SK-N-SH (cell line): ENCODE measurements around the gene BMPR1A. TPM values are rescaled to one million over a fixed set of nuclear protein-coding genes. Genes with fewer than 3 reads are reported as not detected.

Experiments
- CTCF ChIA-PET: fragments of 300-600, 350-600 bp; formaldehyde crosslinking; extraction: SDS; loops from one replicate; lab custom pipeline; 2021; lab: Yijun Ruan, JAX
- POLR2A ChIA-PET: fragments of 350-600 bp; sonication (Branson Sonifier 250); formaldehyde crosslinking; extraction: SDS; loops from one replicate; lab custom pipeline; 2020; ENCODE audit warnings: antibody characterized with exemption, inconsistent platforms; lab: Yijun Ruan, JAX
- DNase-seq: peaks from one replicate; pipeline ENCODE4 v3.0.0; 2012
- H2AFZ ChIP-seq: fragments of 200-600 bp; sonication (generic); 2 replicates; pipeline ENCODE4 v1.8.1; 2016; ENCODE audit warnings: antibody characterized with exemption, mild to moderate bottlenecking, low read depth
- H3F3A ChIP-seq: fragments of 200-600 bp; sonication (generic); replicated peaks from 2 replicates; pipeline ENCODE3; 2016; ENCODE audit warnings: antibody characterized with exemption, mild to moderate bottlenecking; ENCODE audit not compliant: insufficient read depth
- H3K27ac ChIP-seq, 2 experiments: fragments of 200-500 bp in 1 of 2; fragments of 200-600 bp in 1 of 2; sonication (Bioruptor generic) in 1 of 2; sonication (generic), shearing (Covaris generic) in 1 of 2; 2 replicates each; pipeline versions ENCODE4 v1.5.1 to v1.6.1; 2014 to 2016; ENCODE audit warnings: low read depth in 2 of 2, inconsistent platforms in 1 of 2, low read length in 1 of 2, mild to moderate bottlenecking in 1 of 2, mixed read lengths in 1 of 2
- H3K27me3 ChIP-seq: fragments of 200-600 bp; sonication (generic), shearing (Covaris generic); 2 replicates; pipeline ENCODE4 v1.6.1; 2016; ENCODE audit warnings: mixed run types; ENCODE audit not compliant: insufficient read depth
- H3K36me3 ChIP-seq, 2 experiments: fragments of 200-500 bp in 1 of 2; fragments of 200-600 bp in 1 of 2; sonication (Bioruptor generic) in 1 of 2; sonication (generic) in 1 of 2; replicated peaks in 1 of 2; 2 replicates each; pipeline versions ENCODE3 to v1.5.1; 2014 to 2016; ENCODE audit warnings: low read length in 1 of 2, mild to moderate bottlenecking in 1 of 2; ENCODE audit not compliant: insufficient read depth in 2 of 2, control insufficient read depth in 1 of 2
- H3K4me1 ChIP-seq, 2 experiments: fragments of 200-500 bp in 1 of 2; fragments of 200-600 bp in 1 of 2; sonication (Bioruptor generic) in 1 of 2; sonication (generic), shearing (Covaris generic) in 1 of 2; 2 replicates each; pipeline versions ENCODE4 v1.5.1 to v1.6.1; 2014 to 2016; ENCODE audit warnings: low read depth in 1 of 2, low read length in 1 of 2, mixed run types in 1 of 2; ENCODE audit not compliant: insufficient read depth in 2 of 2, control insufficient read depth in 1 of 2
- H3K4me2 ChIP-seq: fragments of 200-600 bp; sonication (generic), shearing (Covaris generic); 2 replicates; pipeline ENCODE4 v1.6.1; 2017; ENCODE audit warnings: mixed run types
- H3K4me3 ChIP-seq, 2 experiments: fragments of 200-500 bp in 1 of 2; fragments of 200-600 bp in 1 of 2; sonication (Bioruptor generic) in 1 of 2; sonication (generic), shearing (Covaris generic) in 1 of 2; 2 replicates each; pipeline versions ENCODE4 v1.5.1 to v1.8.1; 2014 to 2016; ENCODE audit warnings: low read depth in 2 of 2, inconsistent platforms in 1 of 2, low read length in 1 of 2, mild to moderate bottlenecking in 1 of 2, mixed read lengths in 1 of 2, moderate library complexity in 1 of 2
- H3K79me2 ChIP-seq: fragments of 200-600 bp; sonication (generic); 2 replicates; pipeline ENCODE4 v1.8.1; 2017; ENCODE audit warnings: mild to moderate bottlenecking; ENCODE audit not compliant: insufficient read depth
- H3K9ac ChIP-seq: fragments of 200-600 bp; sonication (generic); 2 replicates; pipeline ENCODE4 v1.6.1; 2017; ENCODE audit warnings: mixed run types
- H3K9me2 ChIP-seq: fragments of 200-600 bp; sonication (generic); 2 replicates; pipeline ENCODE4 v1.6.1; 2017; ENCODE audit warnings: mixed run types
- H3K9me3 ChIP-seq: fragments of 200-600 bp; sonication (generic); 2 replicates; pipeline ENCODE4 v1.6.1; 2017; ENCODE audit warnings: mixed run types, mild to moderate bottlenecking, moderate library complexity
- H4K20me1 ChIP-seq: fragments of 200-600 bp; sonication (generic); 2 replicates; pipeline ENCODE4 v1.6.1; 2017; ENCODE audit warnings: mild to moderate bottlenecking, mixed run types; ENCODE audit not compliant: insufficient read depth
- CHD2 ChIP-seq: fragments of 150-350 bp; IDR thresholded peaks from 2 replicates; pipeline ENCODE4 v1.6.1; 2018; ENCODE audit warnings: low read length; ENCODE audit not compliant: partially characterized antibody
- ELF1 ChIP-seq: IDR thresholded peaks from 2 replicates; pipeline ENCODE4 v1.4.0; 2012
- EP300 ChIP-seq, 2 experiments: IDR thresholded peaks; 2 replicates each; pipeline versions ENCODE4 v1.4.0 to v1.6.1; 2012; ENCODE audit warnings: borderline replicate concordance in 1 of 2, low read depth in 1 of 2, low read length in 1 of 2
- FOSL2 ChIP-seq: IDR thresholded peaks from 2 replicates; pipeline ENCODE4 v1.4.0; 2012; ENCODE audit warnings: low read depth, mild to moderate bottlenecking, moderate library complexity, borderline replicate concordance
- FOXJ3 ChIP-seq: sonication (generic); formaldehyde crosslinking; IDR thresholded peaks from 2 replicates; pipeline ENCODE4 v1.5.1; 2020; ENCODE audit warnings: mild to moderate bottlenecking, missing genetic modification reagents
- FOXM1 ChIP-seq: IDR thresholded peaks from 2 replicates; pipeline ENCODE4 v1.4.0; 2012; ENCODE audit warnings: low read depth, mild to moderate bottlenecking
- GABPA ChIP-seq: IDR thresholded peaks from 2 replicates; pipeline ENCODE4 v1.4.0; 2012; ENCODE audit warnings: low read depth, mild to moderate bottlenecking
- IRF3 ChIP-seq: fragments of 150-350 bp; IDR thresholded peaks from 2 replicates; pipeline ENCODE4 v1.6.1; 2016; ENCODE audit warnings: mild to moderate bottlenecking, low read depth, low read length
- MEF2A ChIP-seq: IDR thresholded peaks from 2 replicates; pipeline ENCODE4 v1.4.0; 2012; ENCODE audit warnings: low read depth, borderline replicate concordance
- NFIC ChIP-seq: IDR thresholded peaks from 2 replicates; pipeline ENCODE4 v1.4.0; 2012; ENCODE audit warnings: borderline replicate concordance
- RAD21 ChIP-seq: IDR thresholded peaks from 2 replicates; pipeline ENCODE4 v1.6.1; 2012; ENCODE audit warnings: mild to moderate bottlenecking, low read length
- RXRA ChIP-seq: IDR thresholded peaks from 2 replicates; pipeline ENCODE4 v1.4.0; 2012; ENCODE audit warnings: low read depth, mild to moderate bottlenecking, borderline replicate concordance
- SIN3A ChIP-seq: IDR thresholded peaks from 2 replicates; pipeline ENCODE4 v1.6.1; 2012; ENCODE audit warnings: low read depth, mild to moderate bottlenecking, low read length, moderate library complexity, borderline replicate concordance
- SMC3 ChIP-seq: IDR thresholded peaks from 2 replicates; pipeline ENCODE4 v1.6.1; 2012; ENCODE audit warnings: low read depth, low read length, improper control_type of control experiment
- TAF1 ChIP-seq: IDR thresholded peaks from 2 replicates; pipeline ENCODE4 v1.6.1; 2012; ENCODE audit warnings: low read depth, mild to moderate bottlenecking, low read length, moderate library complexity, borderline replicate concordance
- TEAD4 ChIP-seq: IDR thresholded peaks from 2 replicates; pipeline ENCODE4 v1.4.0; 2012; ENCODE audit warnings: mild to moderate bottlenecking, borderline replicate concordance; ENCODE audit not compliant: insufficient read depth
- USF1 ChIP-seq: IDR thresholded peaks from 2 replicates; pipeline ENCODE4 v1.4.0; 2012; ENCODE audit warnings: low read depth, borderline replicate concordance
- YY1 ChIP-seq: IDR thresholded peaks from 2 replicates; pipeline ENCODE4 v1.4.0; 2012; ENCODE audit warnings: low read depth, mild to moderate bottlenecking
- WGBS: methylation state at CpG from one replicate; pipeline ENCODE4 v1.1.6; 2017; ENCODE audit warnings: low lambda C conversion rate; 5-methylcytosine and 5-hydroxymethylcytosine counted together
- polyA plus RNA-seq, 3 experiments: library from polyadenylated mRNA; depleted of rRNA; stranded (reverse); fragments of >200 nt; gene quantifications; 2 replicates each; pipeline ENCODE4 v1.2.3, GENCODE V29; 2012
- TF ChIP-seq, protein P1 (sequence below): IDR thresholded peaks from 2 replicates; pipeline ENCODE4; 2012
- TF ChIP-seq, protein P2 (sequence below): fragments of 200-600 bp; sonication (generic); IDR thresholded peaks from 2 replicates; pipeline ENCODE4 v1.6.1; 2017; ENCODE audit warnings: antibody characterized with exemption, mild to moderate bottlenecking, moderate library complexity

Gene BMPR1A
- polyA plus RNA-seq, 1 of the 3 experiments (the other 2 are of a cell fraction) = 12.7 TPM

DNA sequence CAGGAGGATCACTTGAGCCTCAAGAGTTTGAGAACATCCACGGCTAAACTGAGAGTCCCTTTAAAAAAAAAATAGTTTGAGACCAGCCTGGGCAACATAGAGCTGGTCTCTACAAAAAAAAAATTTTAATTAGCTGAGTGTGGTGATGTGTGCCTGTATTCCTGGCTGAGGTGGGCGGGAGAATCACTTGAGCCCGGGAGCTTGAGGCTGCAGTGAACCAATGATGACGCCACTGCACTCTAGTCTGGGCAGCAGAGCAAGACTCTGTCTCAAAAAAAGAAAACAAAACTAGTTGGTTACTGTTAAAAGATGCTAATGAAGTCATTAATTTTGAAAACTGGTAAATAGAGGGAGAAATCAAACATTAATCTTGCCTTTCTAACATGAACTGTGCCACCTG is 124.6 kb downstream of the BMPR1A start:
- ChIA-PET CTCF (interaction anchor here (1.3 to 1.5 kb wide), 2 partner anchors 8 to 192 kb away, joined by 3 read pairs; no protein-coding TSS in a partner anchor), POLR2A (no interaction called here)
- Histone ChIP-seq H3K9me3 (no peaks in the 10 kb centered on the region), H3K27me3 (no peaks in the 10 kb centered on the region), H3K27ac (no peak overlapping the region), H3K79me2 (peaks cover 50% of the 10 kb centered on the region), H3K9ac (no peak overlapping the region), H3K9me2 (no peaks in the 10 kb centered on the region), H2AFZ (no peak overlapping the region), H3K4me2 (no peak overlapping the region), H3K4me1 (peaks cover 3 to 28% of the 10 kb centered on the region in 2 experiments; a peak in 2 of 4 replicates), H3K4me3 (no peak overlapping the region), H4K20me1 (no peaks in the 10 kb centered on the region), H3K36me3 (peaks cover 8 to 25% of the 10 kb centered on the region in 2 experiments), H3F3A (no peaks in the 10 kb centered on the region)
- WGBS = 95% methylated on average over 4 of the region's 4 CpGs
- DNase-seq = no peak
- TF ChIP-seq TEAD4 (no peak), RAD21 (no peak), ELF1 (no peak), SMC3 (no peak)

DNA sequence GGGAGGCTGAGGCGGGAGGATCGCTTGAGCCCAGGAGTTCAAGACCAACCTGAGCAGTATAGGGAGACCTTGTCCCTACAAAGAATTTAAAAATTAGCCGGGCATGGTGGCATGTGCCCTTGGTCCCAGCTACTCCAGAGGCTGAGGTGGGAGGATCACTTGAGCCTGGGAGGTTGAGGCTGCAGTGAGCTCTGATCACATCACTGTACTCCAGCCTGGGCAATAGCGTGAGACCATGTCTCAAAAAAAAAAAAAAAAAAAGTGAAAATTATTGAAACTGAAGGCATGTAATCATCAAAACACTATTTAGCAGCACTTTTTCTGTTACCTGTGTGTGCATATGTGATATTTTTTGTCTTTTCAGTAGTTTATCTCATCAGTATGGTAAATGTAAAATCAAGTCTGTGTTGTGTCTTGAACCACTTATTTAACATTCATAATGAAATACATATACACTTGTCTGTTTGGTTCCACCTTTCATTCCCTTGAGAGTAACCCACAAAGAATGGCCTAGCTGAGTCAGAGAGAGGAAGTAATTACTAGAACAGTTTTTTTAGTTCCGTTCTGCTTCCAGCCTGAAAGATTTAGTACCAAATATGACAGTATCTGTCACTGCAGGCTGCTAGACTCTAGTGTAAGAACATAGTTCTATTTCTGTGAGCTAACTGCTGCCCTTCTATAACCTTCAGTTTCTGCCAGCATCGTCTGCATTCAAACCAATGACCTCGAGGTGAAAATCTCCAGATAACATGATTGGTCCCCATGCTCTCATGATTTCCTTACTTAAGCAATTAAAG is 132.4 kb downstream of the BMPR1A start:
- Histone ChIP-seq H4K20me1 (no peaks in the 10 kb centered on the region), H3K4me1 (peaks cover 3 to 10% of the 10 kb centered on the region in 2 experiments; a peak in 3 of 4 replicates), H2AFZ (no peak overlapping the region), H3K4me2 (peak overlapping the region; percentile 35), H3K27me3 (no peaks in the 10 kb centered on the region), H3F3A (peaks cover 29% of the 10 kb centered on the region), H3K36me3 (peaks cover 7 to 29% of the 10 kb centered on the region in 2 experiments), H3K27ac (peak overlapping the region; percentile 51 to 64), H3K9ac (no peak overlapping the region; the same call in 1 of the 2 replicates), H3K9me3 (no peaks in the 10 kb centered on the region), H3K4me3 (no peak overlapping the region), H3K79me2 (peaks cover 51% of the 10 kb centered on the region), H3K9me2 (no peaks in the 10 kb centered on the region)
- POLR2A ChIA-PET = interaction anchor here (0.5 kb wide), 1 partner anchor 9 kb away, joined by 3 read pairs; no protein-coding TSS in a partner anchor
- WGBS = 62% methylated on average over 7 of the region's 7 CpGs
- no peak for DNase-seq
- CTCF ChIA-PET = interaction anchor here (1.0 to 2.0 kb wide), 4 partner anchors 10 to 246 kb away, joined by 3 to 12 read pairs (median 4); no protein-coding TSS in a partner anchor
- TF ChIP-seq IRF3 = no peak
- TF ChIP-seq, protein P1, sequence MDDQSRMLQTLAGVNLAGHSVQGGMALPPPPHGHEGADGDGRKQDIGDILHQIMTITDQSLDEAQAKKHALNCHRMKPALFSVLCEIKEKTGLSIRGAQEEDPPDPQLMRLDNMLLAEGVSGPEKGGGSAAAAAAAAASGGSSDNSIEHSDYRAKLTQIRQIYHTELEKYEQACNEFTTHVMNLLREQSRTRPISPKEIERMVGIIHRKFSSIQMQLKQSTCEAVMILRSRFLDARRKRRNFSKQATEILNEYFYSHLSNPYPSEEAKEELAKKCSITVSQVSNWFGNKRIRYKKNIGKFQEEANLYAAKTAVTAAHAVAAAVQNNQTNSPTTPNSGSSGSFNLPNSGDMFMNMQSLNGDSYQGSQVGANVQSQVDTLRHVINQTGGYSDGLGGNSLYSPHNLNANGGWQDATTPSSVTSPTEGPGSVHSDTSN = peak; percentile 76
- TF ChIP-seq SIN3A = peak; percentile 32; the same call in 1 of the 2 replicates
- no peak for TF ChIP-seq FOXJ3 (CRISPR knock-in tag)
- TF ChIP-seq USF1 = no peak
- TF ChIP-seq NFIC = no peak; the same call in 1 of the 2 replicates
- no peak for TF ChIP-seq MEF2A
- peak; percentile 22; the same call in 1 of the 2 replicates for TF ChIP-seq RXRA
- TF ChIP-seq EP300 (IDR thresholded peaks at IDR 0.05; ENCODE audit: borderline replicate concordance in 1 of 2, low read depth in 1 of 2, low read length in 1 of 2) = peak in 1 of 2 experiments; percentile 9; a peak in 1 of 4 replicates
- peak; percentile 51; the same call in 1 of the 2 replicates for TF ChIP-seq FOSL2
- TF ChIP-seq GABPA = peak; percentile 77
- TF ChIP-seq SMC3 = no peak
- TF ChIP-seq RAD21 = no peak
- no peak for TF ChIP-seq FOXM1
- TF ChIP-seq YY1 = no peak
- TF ChIP-seq CHD2 = no peak
- no peak for TF ChIP-seq TAF1
- TF ChIP-seq, protein P2, sequence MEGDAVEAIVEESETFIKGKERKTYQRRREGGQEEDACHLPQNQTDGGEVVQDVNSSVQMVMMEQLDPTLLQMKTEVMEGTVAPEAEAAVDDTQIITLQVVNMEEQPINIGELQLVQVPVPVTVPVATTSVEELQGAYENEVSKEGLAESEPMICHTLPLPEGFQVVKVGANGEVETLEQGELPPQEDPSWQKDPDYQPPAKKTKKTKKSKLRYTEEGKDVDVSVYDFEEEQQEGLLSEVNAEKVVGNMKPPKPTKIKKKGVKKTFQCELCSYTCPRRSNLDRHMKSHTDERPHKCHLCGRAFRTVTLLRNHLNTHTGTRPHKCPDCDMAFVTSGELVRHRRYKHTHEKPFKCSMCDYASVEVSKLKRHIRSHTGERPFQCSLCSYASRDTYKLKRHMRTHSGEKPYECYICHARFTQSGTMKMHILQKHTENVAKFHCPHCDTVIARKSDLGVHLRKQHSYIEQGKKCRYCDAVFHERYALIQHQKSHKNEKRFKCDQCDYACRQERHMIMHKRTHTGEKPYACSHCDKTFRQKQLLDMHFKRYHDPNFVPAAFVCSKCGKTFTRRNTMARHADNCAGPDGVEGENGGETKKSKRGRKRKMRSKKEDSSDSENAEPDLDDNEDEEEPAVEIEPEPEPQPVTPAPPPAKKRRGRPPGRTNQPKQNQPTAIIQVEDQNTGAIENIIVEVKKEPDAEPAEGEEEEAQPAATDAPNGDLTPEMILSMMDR = no peak
